ENCODE measurements around the gene NCOR2.

GRCh38 chr12:124566997-124567672 is at the start of gene NCOR2:
- no peak for TF ChIP-seq CTCF (IDR thresholded peaks at IDR 0.05 in 2 of 3, conservative IDR thresholded peaks at IDR 0.05 in 1 of 3; ENCODE audit: control insufficient read depth in 2 of 3, extremely low read depth in 1 of 3, insufficient read depth in 1 of 3, low read depth in 3 of 3, low read length in 3 of 3)
- TF ChIP-seq SIN3A (IDR thresholded peaks at IDR 0.05; ENCODE audit: low read depth, low read length) = peak; percentile 37; the same call in 1 of the 2 replicates
- TF ChIP-seq ZNF24 (IDR thresholded peaks at IDR 0.05) = no peak
- TF ChIP-seq CHD4 (IDR thresholded peaks at IDR 0.05) = no peak
- no peak for TF ChIP-seq NR2C1 (IDR thresholded peaks at IDR 0.05)
- TF ChIP-seq RAD21 (IDR thresholded peaks at IDR 0.05; ENCODE audit: insufficient read depth, low read depth, low read length) = no peak
- TF ChIP-seq POLR2AphosphoS2 (IDR thresholded peaks at IDR 0.05; ENCODE audit: low read depth, low read length) = no peak
- no peak for TF ChIP-seq SPI1 (IDR thresholded peaks at IDR 0.05; ENCODE audit: borderline replicate concordance, insufficient read depth, low read depth, low read length)
- TF ChIP-seq ZNF622 (IDR thresholded peaks at IDR 0.05) = no peak
- no peak for TF ChIP-seq EP300 (IDR thresholded peaks at IDR 0.05; ENCODE audit: borderline replicate concordance in 1 of 2, control insufficient read depth in 1 of 2, low read depth in 2 of 2, low read length in 2 of 2)
- TF ChIP-seq TAF1 (IDR thresholded peaks at IDR 0.05; ENCODE audit: borderline replicate concordance, low read depth, low read length) = 0 out of 2 replicates have a peak, but pooled peaks have one; percentile 32
